ENCODE data around the gene HDAC2. TPM values are rescaled to one million over a fixed set of nuclear protein-coding genes. Genes with fewer than 3 reads are reported as not detected.

Gene HDAC2
- total RNA-seq, 2 donors from 2014 or later: 275 to 335 TPM

DNA sequence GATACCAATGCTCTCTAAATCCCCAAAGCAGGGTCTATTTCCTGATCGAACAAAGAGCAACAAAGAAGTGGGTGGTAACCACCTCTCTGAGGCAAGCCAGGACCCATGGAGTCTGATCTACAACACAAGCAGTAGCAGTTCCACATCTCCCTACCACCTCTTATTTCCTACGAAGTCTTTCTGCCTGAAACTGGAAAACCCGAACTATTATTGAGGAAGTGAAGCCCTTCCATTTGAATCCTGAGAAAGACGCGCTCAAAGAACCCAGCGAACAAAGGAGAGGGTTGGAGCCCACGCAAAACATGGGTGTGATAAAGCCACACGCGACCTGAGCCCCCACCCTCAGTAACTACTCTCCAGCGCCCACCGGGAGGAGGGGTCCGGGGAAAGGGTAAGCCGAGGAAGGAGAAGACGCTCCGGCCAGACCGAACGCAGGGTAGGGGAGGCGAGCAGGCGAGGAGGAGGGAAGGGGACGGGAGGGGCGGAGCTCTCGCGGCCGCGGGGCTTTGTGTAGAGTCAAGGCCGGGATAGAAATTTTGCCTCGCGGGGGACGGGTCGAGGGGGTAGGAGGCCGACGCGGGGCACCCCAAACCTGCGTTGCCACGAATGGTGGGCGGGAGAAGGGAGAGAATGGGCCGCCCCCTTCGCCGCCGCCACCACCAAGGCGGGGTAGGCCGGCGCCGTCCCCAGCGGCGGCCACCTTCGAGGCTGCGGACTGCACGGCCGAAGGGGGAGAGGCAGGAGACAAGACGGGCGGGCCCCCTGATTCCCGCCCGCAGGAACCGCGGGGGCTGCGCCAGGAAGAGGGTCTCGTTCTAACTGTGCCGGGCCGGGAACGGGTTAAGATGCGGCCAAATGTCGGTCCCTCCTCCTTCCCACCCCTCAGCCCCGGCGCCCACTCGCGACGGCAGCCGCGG lies 802 bp downstream of the HDAC2 start:
- peak overlapping the region; percentile 98 for H3K27ac Mint-ChIP-seq
- peak overlapping the region; percentile 96 for H3K4me3 Mint-ChIP-seq
- peak; percentile 83 for DNase-seq
- H3K4me3 ChIP-seq (ENCODE audit: low read length): peak overlapping the region; percentile 90
- 0 to 1% methylated on average over 17 to 70 of the region's 70 CpGs for WGBS, 2 experiments (ENCODE audit: insufficient coverage in 1 of 2, insufficient read length in 1 of 2)
- TF ChIP-seq, protein P1, sequence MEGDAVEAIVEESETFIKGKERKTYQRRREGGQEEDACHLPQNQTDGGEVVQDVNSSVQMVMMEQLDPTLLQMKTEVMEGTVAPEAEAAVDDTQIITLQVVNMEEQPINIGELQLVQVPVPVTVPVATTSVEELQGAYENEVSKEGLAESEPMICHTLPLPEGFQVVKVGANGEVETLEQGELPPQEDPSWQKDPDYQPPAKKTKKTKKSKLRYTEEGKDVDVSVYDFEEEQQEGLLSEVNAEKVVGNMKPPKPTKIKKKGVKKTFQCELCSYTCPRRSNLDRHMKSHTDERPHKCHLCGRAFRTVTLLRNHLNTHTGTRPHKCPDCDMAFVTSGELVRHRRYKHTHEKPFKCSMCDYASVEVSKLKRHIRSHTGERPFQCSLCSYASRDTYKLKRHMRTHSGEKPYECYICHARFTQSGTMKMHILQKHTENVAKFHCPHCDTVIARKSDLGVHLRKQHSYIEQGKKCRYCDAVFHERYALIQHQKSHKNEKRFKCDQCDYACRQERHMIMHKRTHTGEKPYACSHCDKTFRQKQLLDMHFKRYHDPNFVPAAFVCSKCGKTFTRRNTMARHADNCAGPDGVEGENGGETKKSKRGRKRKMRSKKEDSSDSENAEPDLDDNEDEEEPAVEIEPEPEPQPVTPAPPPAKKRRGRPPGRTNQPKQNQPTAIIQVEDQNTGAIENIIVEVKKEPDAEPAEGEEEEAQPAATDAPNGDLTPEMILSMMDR (conservative IDR thresholded peaks at IDR 0.05): no peak
- H3K9me3 Mint-ChIP-seq: no peaks in the 10 kb centered on the region
- H3K9ac ChIP-seq (ENCODE audit: extremely low read depth, low read length, poor library complexity, severe bottlenecking): peak overlapping the region; percentile 96
- H3K4me1 ChIP-seq (ENCODE audit: control insufficient read depth, insufficient read depth, low read length): no peaks in the 10 kb centered on the region
- no peaks in the 10 kb centered on the region for H3K27me3 ChIP-seq (ENCODE audit: control insufficient read depth, insufficient read depth, low read length, poor library complexity, severe bottlenecking)
- H3K36me3 Mint-ChIP-seq (ENCODE audit: low read depth): peaks cover 2% of the 10 kb centered on the region
- peak overlapping the region; percentile 99 for H3K27ac ChIP-seq (ENCODE audit: low read depth, low read length)
- H3K4me1 Mint-ChIP-seq: peaks cover 15% of the 10 kb centered on the region
- peaks cover 9% of the 10 kb centered on the region for H3K27me3 Mint-ChIP-seq (ENCODE audit: insufficient read depth)
- H3K36me3 ChIP-seq (ENCODE audit: control insufficient read depth, insufficient read depth, low read length): no peaks in the 10 kb centered on the region
- no peaks in the 10 kb centered on the region for H3K9me3 ChIP-seq (ENCODE audit: control insufficient read depth, low read length)

- no peak for DNase-seq
- H3K4me1 Mint-ChIP-seq: peaks cover 23% of the 10 kb centered on the region
- no peaks in the 10 kb centered on the region for H3K9me3 Mint-ChIP-seq
- Histone ChIP-seq H3K4me1 (ENCODE audit: control insufficient read depth, insufficient read depth, low read length) (no peaks in the 10 kb centered on the region), H3K27ac (ENCODE audit: low read depth, low read length) (no peak overlapping the region), H3K9ac (ENCODE audit: extremely low read depth, low read length, poor library complexity, severe bottlenecking) (peak overlapping the region; percentile 96), H3K36me3 (ENCODE audit: control insufficient read depth, insufficient read depth, low read length) (no peaks in the 10 kb centered on the region), H3K4me3 (ENCODE audit: low read length) (peak overlapping the region; percentile 90), H3K9me3 (ENCODE audit: control insufficient read depth, low read length) (no peaks in the 10 kb centered on the region), H3K27me3 (ENCODE audit: control insufficient read depth, insufficient read depth, low read length, poor library complexity, severe bottlenecking) (no peaks in the 10 kb centered on the region)
- TF ChIP-seq, protein P1 (conservative IDR thresholded peaks at IDR 0.05): no peak
- H3K27ac Mint-ChIP-seq: no peak overlapping the region
- peaks cover 9% of the 10 kb centered on the region for H3K27me3 Mint-ChIP-seq (ENCODE audit: insufficient read depth)
- WGBS, 2 experiments (ENCODE audit: insufficient coverage in 1 of 2, insufficient read length in 1 of 2): 35 to 57% methylated on average over 4 to 6 of the region's 6 CpGs
- H3K4me3 Mint-ChIP-seq: peak overlapping the region; percentile 96
- H3K36me3 Mint-ChIP-seq (ENCODE audit: low read depth): peaks cover 8% of the 10 kb centered on the region
These were observed 2.5 kb downstream of the HDAC2 start for GRCh38 chr6:113968472-113968871.

DNA sequence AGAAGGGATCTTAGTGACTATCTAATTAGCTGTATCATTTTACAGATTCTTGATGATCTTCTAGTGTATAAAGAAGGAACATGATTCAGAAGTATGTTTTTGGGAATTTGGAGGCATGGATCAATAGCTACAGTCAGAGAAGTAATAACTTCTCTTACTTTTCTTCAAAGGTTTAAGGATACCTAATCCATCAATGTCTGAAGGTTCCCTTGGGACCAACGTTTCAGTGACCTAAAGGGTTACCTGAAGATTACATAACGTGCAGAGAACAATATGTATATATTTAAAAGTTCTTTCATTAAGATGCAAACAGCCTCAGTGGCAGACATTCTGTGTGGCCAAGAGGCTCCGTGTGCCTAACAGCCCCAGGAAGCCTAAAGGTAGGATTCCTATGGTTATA lies 3.2 kb downstream of the HDAC2 start:
- TF ChIP-seq, protein P1 (conservative IDR thresholded peaks at IDR 0.05): no peak
- H3K4me1 Mint-ChIP-seq: peaks cover 23% of the 10 kb centered on the region
- no peaks in the 10 kb centered on the region for H3K9me3 Mint-ChIP-seq

More for the DNA sequence above, 3.2 kb downstream of the HDAC2 start:
- Mint-ChIP-seq H3K27me3 (ENCODE audit: insufficient read depth) (peaks cover 9% of the 10 kb centered on the region), H3K36me3 (ENCODE audit: low read depth) (peaks cover 9% of the 10 kb centered on the region), H3K27ac (no peak overlapping the region), H3K4me3 (peak overlapping the region; percentile 96)
- Histone ChIP-seq H3K27ac (ENCODE audit: low read depth, low read length) (no peak overlapping the region), H3K27me3 (ENCODE audit: control insufficient read depth, insufficient read depth, low read length, poor library complexity, severe bottlenecking) (no peaks in the 10 kb centered on the region), H3K4me3 (ENCODE audit: low read length) (peak overlapping the region; percentile 90), H3K4me1 (ENCODE audit: control insufficient read depth, insufficient read depth, low read length) (no peaks in the 10 kb centered on the region), H3K36me3 (ENCODE audit: control insufficient read depth, insufficient read depth, low read length) (no peaks in the 10 kb centered on the region), H3K9ac (ENCODE audit: extremely low read depth, low read length, poor library complexity, severe bottlenecking) (no peak overlapping the region), H3K9me3 (ENCODE audit: control insufficient read depth, low read length) (no peaks in the 10 kb centered on the region)
- no peak for DNase-seq
- WGBS, 2 experiments (ENCODE audit: insufficient coverage in 1 of 2, insufficient read length in 1 of 2): 38% methylated on average over 3 of the region's 3 CpGs; no CpG with 5 or more reads in 1 of the 2 experiments
